ENCODE results near the gene COX14.
A peak's percentile ranks its signal among the peaks of the same experiment; 100 is the strongest.
"Not testable (repeated sequence)": the region's sequence is repeated elsewhere in the genome, so short reads cannot be mapped to it uniquely, and the experiment has no call there.

COX14 gene
- total RNA-seq: 12.7 to 12.8 reads per million in 2 donors

- DNase-seq: peak; percentile 97 to 100 (median 99)
Measured at GRCh38 chr12:50111693-50112455, at the start of gene COX14. COX14 (plus strand) TSS chr12:50112236; CDS start chr12:50120044, 7,808 bp downstream.

- no peak for DNase-seq
Measured at GRCh38 chr12:50062728-50063460, 49.1 kb upstream of the COX14 start.

- DNase-seq: no peak
Measured at GRCh38 chr12:50065726-50066310, 46.2 kb upstream of the COX14 start.

GRCh38 chr12:50066402-50066801 lies 45.6 kb upstream of the COX14 start:
- DNase-seq: no peak

- no peak for DNase-seq
Measured at GRCh38 chr12:50069069-50069468, 43.0 kb upstream of the COX14 start.

GRCh38 chr12:50069539-50069938 lies 42.5 kb upstream of the COX14 start:
- DNase-seq: no peak

- peak in 3 of 5 experiments; percentile 47 to 65 (median 50) for DNase-seq
Measured at GRCh38 chr12:50070314-50071060, 41.5 kb upstream of the COX14 start.

GRCh38 chr12:50072198-50072907 lies 39.7 kb upstream of the COX14 start:
- DNase-seq: no peak

- no peak for DNase-seq
Measured at GRCh38 chr12:50073206-50073605, 38.8 kb upstream of the COX14 start.

- no peak for DNase-seq
Measured at GRCh38 chr12:50073712-50074111, 38.3 kb upstream of the COX14 start.

GRCh38 chr12:50074936-50075807 lies 36.9 kb upstream of the COX14 start:
- peak; percentile 52 to 79 (median 70) for DNase-seq

GRCh38 chr12:50075808-50076170 lies 36.2 kb upstream of the COX14 start:
- no peak for DNase-seq

GRCh38 chr12:50077099-50077498 lies 34.9 kb upstream of the COX14 start:
- no peak for DNase-seq

- no peak for DNase-seq
Measured at GRCh38 chr12:50078281-50078680, 33.8 kb upstream of the COX14 start.

GRCh38 chr12:50079771-50080170 lies 32.3 kb upstream of the COX14 start:
- DNase-seq: no peak

GRCh38 chr12:50081096-50081808 lies 30.8 kb upstream of the COX14 start:
- no peak for DNase-seq

- no peak for DNase-seq
Measured at GRCh38 chr12:50082644-50083043, 29.4 kb upstream of the COX14 start.

- DNase-seq: no peak
Measured at GRCh38 chr12:50083301-50083700, 28.7 kb upstream of the COX14 start.

- not testable (repeated sequence) for DNase-seq
Measured at GRCh38 chr12:50084409-50084774, 27.6 kb upstream of the COX14 start.

- DNase-seq: peak; percentile 66 to 90 (median 76)
Measured at GRCh38 chr12:50084775-50085614, 27.0 kb upstream of the COX14 start, which contains the start of gene SMARCD1. SMARCD1 (plus strand) TSS chr12:50085342; CDS start chr12:50085370, 28 bp downstream.

All from T-helper 2 cell (primary cell).